Testis (tissue), 3 donors: Measurements from ENCODE around the gene SRRM2. TPM values are rescaled to one million over a fixed set of nuclear protein-coding genes. Genes with fewer than 3 reads are reported as not detected.

Experiments used
- DNase-seq: peaks from one replicate; pipeline ENCODE4 v3.0.0-alpha.2; 2019
- H3K27ac ChIP-seq, 2 donors: fragments of 200-600 bp; sonication (generic); one replicate each; pipeline ENCODE4 v1.5.1; 2019
- H3K27me3 ChIP-seq: fragments of 200-600 bp; sonication (generic); one replicate; pipeline ENCODE4 v1.5.1; 2019
- H3K36me3 ChIP-seq: fragments of 200-600 bp; sonication (generic); one replicate; pipeline ENCODE4 v1.5.1; 2017; ENCODE audit warnings: low read depth; ENCODE audit errors: missing control alignments
- H3K4me1 ChIP-seq: fragments of 200-600 bp; sonication (generic); one replicate; pipeline ENCODE4 v1.5.1; 2019
- H3K4me3 ChIP-seq, 2 donors: fragments of 200-600 bp; sonication (generic); one replicate each; pipeline ENCODE4 v1.5.1; 2017 to 2019
- H3K9me3 ChIP-seq: fragments of 200-600 bp; sonication (generic); one replicate; pipeline ENCODE4 v1.5.1; 2017
- POLR2A ChIP-seq: fragments of 450-650 bp; IDR thresholded peaks from one replicate; pipeline ENCODE4 v1.6.1; 2017; ENCODE audit warnings: antibody characterized with exemption, mild to moderate bottlenecking, moderate library complexity
- WGBS, 2 donors: methylation state at CpG; one replicate each; pipeline ENCODE4 v1.1.5; 2018; 5-methylcytosine and 5-hydroxymethylcytosine counted together
- intact Hi-C: fragments of 100-400 bp; cut with DNase I; formaldehyde crosslinking; loops from one replicate; pipeline ENCODE4 v1.15.1; 2023; ENCODE audit warnings: low total_unique reads
- polyA plus RNA-seq: library from polyadenylated mRNA; stranded (reverse); fragments of 350-450 nt; fragmentation: Illumina TruSeq; extraction: RNeasy Lipid Tissue Mini Kit (QIAGEN cat#74804); gene quantifications from one replicate; pipeline ENCODE4 v1.2.3, GENCODE V29; 2014; ENCODE audit warnings: low read depth, low replicate concordance; ENCODE audit not compliant: insufficient read depth
- total RNA-seq, 2 donors: library from RNA; depleted of rRNA; stranded (reverse); fragments of >200 nt; gene quantifications; one replicate each; pipeline ENCODE4 v1.2.3, GENCODE V29; 2016
- TF ChIP-seq, protein P1 (sequence below), 3 experiments: fragments of 450-650 bp in 2 of 3; fragments of 200-600 bp in 1 of 3; sonication (generic) in 1 of 3; IDR thresholded peaks; one replicate each; pipeline ENCODE4 v1.5.1; 2016 to 2019; ENCODE audit warnings: antibody characterized with exemption in 3 of 3, mild to moderate bottlenecking in 2 of 3, moderate library complexity in 1 of 3

The SRRM2 gene
- total and polyA plus RNA-seq, 3 donors from 2014 or later = 446 to 738 (median 526) TPM

DNA sequence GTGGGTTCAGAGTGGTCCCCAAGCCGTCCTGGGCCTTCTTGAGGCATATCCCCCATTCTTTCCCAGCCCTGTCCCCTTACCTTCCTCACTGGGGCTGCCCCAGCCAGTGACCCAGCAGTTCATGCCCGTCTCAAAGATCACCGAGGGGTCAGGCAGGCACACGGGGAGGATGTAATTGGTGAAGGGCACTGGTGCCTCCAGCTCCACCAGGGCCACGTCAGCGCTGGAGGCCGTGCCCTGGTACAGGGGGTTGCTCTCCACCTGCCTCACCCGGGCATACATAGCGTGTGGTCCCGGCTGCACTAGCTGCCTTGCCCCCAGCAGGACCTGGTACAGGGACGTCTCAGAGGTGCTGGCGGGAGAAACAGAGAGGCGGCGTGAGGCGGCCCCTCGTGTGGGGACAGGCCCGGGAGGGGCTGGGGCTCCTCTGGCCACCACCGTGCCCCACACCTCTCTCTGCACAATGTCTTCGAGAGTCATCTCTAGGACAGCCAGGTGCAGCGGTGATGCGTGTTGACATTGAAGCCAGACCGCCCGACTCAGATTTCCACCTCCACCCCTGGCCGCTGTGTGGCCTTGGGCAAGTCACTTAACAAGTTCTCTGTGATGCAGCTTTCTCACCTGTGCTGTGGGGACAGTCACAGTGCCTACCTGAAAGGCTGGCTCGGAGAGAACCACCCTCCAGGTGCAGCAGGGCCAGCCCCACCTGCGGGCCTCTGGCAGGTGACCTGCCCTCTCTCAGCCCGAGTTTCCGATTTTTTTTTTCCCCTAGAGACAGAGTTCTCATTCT, 38.3 kb upstream of the SRRM2 start:
- no peaks in the 10 kb centered on the region for H3K9me3 ChIP-seq
- no peak for DNase-seq
- TF ChIP-seq, protein P1, sequence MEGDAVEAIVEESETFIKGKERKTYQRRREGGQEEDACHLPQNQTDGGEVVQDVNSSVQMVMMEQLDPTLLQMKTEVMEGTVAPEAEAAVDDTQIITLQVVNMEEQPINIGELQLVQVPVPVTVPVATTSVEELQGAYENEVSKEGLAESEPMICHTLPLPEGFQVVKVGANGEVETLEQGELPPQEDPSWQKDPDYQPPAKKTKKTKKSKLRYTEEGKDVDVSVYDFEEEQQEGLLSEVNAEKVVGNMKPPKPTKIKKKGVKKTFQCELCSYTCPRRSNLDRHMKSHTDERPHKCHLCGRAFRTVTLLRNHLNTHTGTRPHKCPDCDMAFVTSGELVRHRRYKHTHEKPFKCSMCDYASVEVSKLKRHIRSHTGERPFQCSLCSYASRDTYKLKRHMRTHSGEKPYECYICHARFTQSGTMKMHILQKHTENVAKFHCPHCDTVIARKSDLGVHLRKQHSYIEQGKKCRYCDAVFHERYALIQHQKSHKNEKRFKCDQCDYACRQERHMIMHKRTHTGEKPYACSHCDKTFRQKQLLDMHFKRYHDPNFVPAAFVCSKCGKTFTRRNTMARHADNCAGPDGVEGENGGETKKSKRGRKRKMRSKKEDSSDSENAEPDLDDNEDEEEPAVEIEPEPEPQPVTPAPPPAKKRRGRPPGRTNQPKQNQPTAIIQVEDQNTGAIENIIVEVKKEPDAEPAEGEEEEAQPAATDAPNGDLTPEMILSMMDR (IDR thresholded peaks at IDR 0.05) = no peak
- no peaks in the 10 kb centered on the region for H3K36me3 ChIP-seq
- H3K27ac ChIP-seq = no peak overlapping the region
- no peaks in the 10 kb centered on the region for H3K27me3 ChIP-seq
- H3K4me3 ChIP-seq = no peak overlapping the region
- intact Hi-C loops = no loop called here
- WGBS, 2 donors = 90 to 93% methylated on average over 14 to 28 of the region's 28 CpGs
- peaks cover 9% of the 10 kb centered on the region for H3K4me1 ChIP-seq

DNA sequence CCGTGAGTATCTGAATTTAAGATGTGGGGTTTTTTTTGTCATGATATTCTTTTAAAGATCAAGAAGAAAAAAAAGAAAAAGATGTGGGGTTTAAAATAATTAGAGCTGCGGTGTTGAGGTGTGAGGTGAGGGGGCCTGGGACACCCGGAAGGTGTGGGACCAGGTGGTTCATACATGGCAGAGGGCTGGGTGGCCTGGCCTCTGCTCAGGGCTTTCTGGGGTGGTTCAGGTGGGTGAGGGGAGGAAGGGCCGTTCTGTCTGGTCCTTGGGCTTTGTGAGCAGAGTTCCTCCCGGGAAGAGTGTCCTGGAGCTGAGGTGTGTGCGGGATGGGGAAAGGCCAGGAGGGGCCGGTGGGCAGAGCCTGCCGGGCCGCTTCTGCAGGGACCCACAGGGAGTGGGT, 37.4 kb upstream of the SRRM2 start:
- WGBS, 2 donors = 21 to 26% methylated on average over 9 of the region's 9 CpGs
- Histone ChIP-seq H3K9me3 (no peaks in the 10 kb centered on the region), H3K4me3 (no peak overlapping the region), H3K36me3 (no peaks in the 10 kb centered on the region), H3K4me1 (peaks cover 12% of the 10 kb centered on the region), H3K27me3 (no peaks in the 10 kb centered on the region), H3K27ac (no peak overlapping the region)
- TF ChIP-seq, protein P1 (IDR thresholded peaks at IDR 0.05) = no peak
- no peak for TF ChIP-seq POLR2A
- intact Hi-C loops = no loop called here
- no peak for DNase-seq

DNA sequence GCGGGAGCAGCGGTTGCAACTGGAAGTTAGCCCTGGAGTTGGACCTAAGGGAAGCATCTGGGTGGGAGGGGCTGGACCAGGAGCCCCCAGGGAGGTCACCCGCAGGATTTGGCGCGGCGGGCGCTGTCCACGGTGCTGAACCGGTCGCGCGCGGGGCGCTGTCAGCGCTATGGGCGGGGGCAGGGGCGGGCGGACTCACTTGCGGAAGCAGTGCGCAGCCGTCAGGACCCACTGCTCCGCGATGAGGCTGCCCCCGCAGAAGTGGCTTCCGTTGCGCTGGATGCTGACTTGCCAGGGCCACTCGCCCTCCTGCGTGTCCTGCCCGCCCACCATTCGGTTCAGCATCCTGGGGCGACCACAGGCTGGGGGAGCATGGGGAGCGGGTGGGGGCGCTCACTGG, 36.9 kb upstream of the SRRM2 start:
- H3K27me3 ChIP-seq = no peaks in the 10 kb centered on the region
- DNase-seq = peak; percentile 82
- 5 to 7% methylated on average over 6 to 30 of the region's 33 CpGs for WGBS, 2 donors
- peaks cover 17% of the 10 kb centered on the region for H3K4me1 ChIP-seq
- no peak overlapping the region for H3K4me3 ChIP-seq
- H3K36me3 ChIP-seq = no peaks in the 10 kb centered on the region
- H3K9me3 ChIP-seq = no peaks in the 10 kb centered on the region
- no peak overlapping the region for H3K27ac ChIP-seq
- TF ChIP-seq, protein P1 (IDR thresholded peaks at IDR 0.05) = no peak
- TF ChIP-seq POLR2A = no peak
- intact Hi-C loops = no loop called here

DNA sequence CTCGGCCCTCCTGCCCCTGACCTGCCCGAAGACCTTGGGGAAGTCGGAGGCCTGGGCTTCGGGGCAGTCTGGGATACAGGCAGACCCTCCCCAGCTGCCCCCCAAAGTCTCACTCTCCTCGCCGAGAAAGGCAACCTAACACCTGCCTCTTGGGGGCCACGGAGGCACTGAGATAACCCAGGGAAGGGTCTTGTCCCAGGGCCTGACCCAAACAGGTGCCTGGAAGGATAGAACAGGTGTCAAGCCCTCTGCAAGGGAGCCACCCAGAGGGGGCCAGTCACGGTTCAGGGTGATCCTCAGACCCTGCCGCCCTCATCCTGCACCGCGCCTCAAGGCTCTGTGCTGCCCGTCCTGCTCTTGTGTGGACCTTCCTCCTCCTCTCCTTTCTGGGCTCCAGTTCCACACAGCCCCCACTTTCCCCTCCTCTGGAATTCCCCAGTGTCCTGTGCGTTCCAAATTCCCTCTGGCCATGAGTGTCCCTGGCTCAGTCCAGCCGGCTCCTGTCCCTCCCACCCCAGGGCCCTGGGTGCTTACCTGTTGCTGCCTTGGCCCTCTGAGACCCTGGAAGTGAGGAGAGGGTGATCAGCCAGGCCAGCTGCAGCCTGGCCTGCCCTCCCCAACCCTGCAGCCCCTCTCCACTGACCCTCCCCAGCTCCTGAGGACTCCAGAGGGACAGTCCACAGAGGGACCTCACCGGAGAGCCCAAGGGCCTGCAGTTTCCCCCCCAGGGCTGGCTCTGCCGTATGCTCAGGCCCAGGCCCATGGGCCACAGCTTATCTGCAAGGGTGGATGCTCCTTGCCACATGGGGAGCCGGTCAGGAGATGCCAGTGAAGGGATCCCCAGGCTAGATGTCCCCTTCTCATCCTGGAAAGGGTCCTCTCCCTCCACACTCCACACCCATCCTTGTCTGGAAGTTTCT, 36.2 kb upstream of the SRRM2 start:
- WGBS, 2 donors = 65 to 67% methylated on average over 7 to 14 of the region's 17 CpGs
- Histone ChIP-seq H3K9me3 (no peaks in the 10 kb centered on the region), H3K36me3 (no peaks in the 10 kb centered on the region), H3K27ac (no peak overlapping the region), H3K27me3 (no peaks in the 10 kb centered on the region), H3K4me3 (no peak overlapping the region), H3K4me1 (peaks cover 19% of the 10 kb centered on the region)
- intact Hi-C loops = no loop called here
- DNase-seq = no peak
- TF ChIP-seq POLR2A = no peak
- TF ChIP-seq, protein P1 (IDR thresholded peaks at IDR 0.05) = no peak
